ENCODE results near the gene RARS2. TPM values are rescaled to one million over a fixed set of nuclear protein-coding genes. Genes with fewer than 3 reads are reported as not detected.

Gene RARS2
- total RNA-seq, 4 donors from 2014 or later = 14.7 to 23.2 (median 17.3) TPM

GRCh38 chr6:87608802-87609201, 19.0 kb upstream of the RARS2 start:
- WGBS, 2 donors = 79 to 96% methylated on average over 3 of the region's 3 CpGs
- DNase-seq (ENCODE audit: low spot score in 2 of 2) = no peak
- TF ChIP-seq CTCF (IDR thresholded peaks at IDR 0.05) (no peak), POLR2A (IDR thresholded peaks at IDR 0.05) (no peak)
- no peak overlapping the region for H3K4me3 ChIP-seq (ENCODE audit: low read depth, poor library complexity, severe bottlenecking)
- intact Hi-C loops (cut with DNase I; ENCODE audit: low total_unique reads) = no loop called here

GRCh38 chr6:87606199-87606598, 16.4 kb upstream of the RARS2 start:
- no peak overlapping the region for H3K4me3 ChIP-seq (ENCODE audit: low read depth, poor library complexity, severe bottlenecking)
- DNase-seq (ENCODE audit: low spot score in 2 of 2) = no peak
- whole genome bisulfite sequencing, 2 donors = 74 to 85% methylated on average over 2 of the region's 2 CpGs
- no peak for TF ChIP-seq POLR2A (IDR thresholded peaks at IDR 0.05)
- no peak for TF ChIP-seq CTCF (IDR thresholded peaks at IDR 0.05)
- intact Hi-C loops (cut with DNase I; ENCODE audit: low total_unique reads) = no loop called here

GRCh38 chr6:87600576-87600975, 10.8 kb upstream of the RARS2 start:
- intact Hi-C loops (cut with DNase I; ENCODE audit: low total_unique reads) = no loop called here
- TF ChIP-seq CTCF (IDR thresholded peaks at IDR 0.05) = no peak
- no peak for TF ChIP-seq POLR2A (IDR thresholded peaks at IDR 0.05)
- no peak overlapping the region for H3K4me3 ChIP-seq (ENCODE audit: low read depth, poor library complexity, severe bottlenecking)
- WGBS, 2 donors = 86 to 97% methylated on average over 1 of the region's 1 CpG
- DNase-seq (ENCODE audit: low spot score in 2 of 2) = no peak

- TF ChIP-seq POLR2A (IDR thresholded peaks at IDR 0.05) = no peak
- no peak for TF ChIP-seq CTCF (IDR thresholded peaks at IDR 0.05)
- DNase-seq (ENCODE audit: low spot score in 2 of 2) = no peak
- no peak overlapping the region for H3K4me3 ChIP-seq (ENCODE audit: low read depth, poor library complexity, severe bottlenecking)
- WGBS, 2 donors = 69 to 71% methylated on average over 4 of the region's 4 CpGs
- intact Hi-C loops (cut with DNase I; ENCODE audit: low total_unique reads) = no loop called here
Observed at GRCh38 chr6:87590990-87591389, 1.2 kb upstream of the RARS2 start.

- WGBS, 2 donors = 3 to 5% methylated on average over 11 of the region's 11 CpGs
- H3K4me3 ChIP-seq (ENCODE audit: low read depth, poor library complexity, severe bottlenecking) = peak overlapping the region; percentile 72
- no peak for TF ChIP-seq POLR2A (IDR thresholded peaks at IDR 0.05)
- TF ChIP-seq CTCF (IDR thresholded peaks at IDR 0.05) = no peak
- intact Hi-C loops (cut with DNase I; ENCODE audit: low total_unique reads) = no loop called here
- DNase-seq (ENCODE audit: low spot score in 2 of 2) = no peak
Observed at GRCh38 chr6:87590417-87590880, 662 bp upstream of the RARS2 start.

GRCh38 chr6:87588756-87589407, 905 bp downstream of the RARS2 start:
- TF ChIP-seq POLR2A (IDR thresholded peaks at IDR 0.05) (no peak), CTCF (IDR thresholded peaks at IDR 0.05) (no peak)
- DNase-seq (ENCODE audit: low spot score in 2 of 2) = peak in 1 of 2 donors; percentile 60
- intact Hi-C loops (cut with DNase I; ENCODE audit: low total_unique reads) = no loop called here
- 21 to 26% methylated on average over 10 of the region's 10 CpGs for WGBS, 2 donors
- H3K4me3 ChIP-seq (ENCODE audit: low read depth, poor library complexity, severe bottlenecking) = peak overlapping the region; percentile 72
